GM12864 (cell line): ENCODE data around the gene TNFRSF19.

Experiments used
- DNase-seq: peaks from one replicate; pipeline ENCODE4 v3.0.0-alpha.2; 2011; ENCODE audit warnings: low read depth
- H3K4me3 ChIP-seq: 2 replicates; pipeline ENCODE4 v1.5.1; 2011; ENCODE audit warnings: mild to moderate bottlenecking, low read depth, low read length, control low read depth
- TF ChIP-seq, protein P1 (sequence below): IDR thresholded peaks from 2 replicates; pipeline ENCODE4 v1.5.1; 2011; ENCODE audit warnings: low read depth, mild to moderate bottlenecking, moderate library complexity, low read length, control low read depth, inconsistent platforms; ENCODE audit errors: missing control alignments

The TNFRSF19 gene

DNA sequence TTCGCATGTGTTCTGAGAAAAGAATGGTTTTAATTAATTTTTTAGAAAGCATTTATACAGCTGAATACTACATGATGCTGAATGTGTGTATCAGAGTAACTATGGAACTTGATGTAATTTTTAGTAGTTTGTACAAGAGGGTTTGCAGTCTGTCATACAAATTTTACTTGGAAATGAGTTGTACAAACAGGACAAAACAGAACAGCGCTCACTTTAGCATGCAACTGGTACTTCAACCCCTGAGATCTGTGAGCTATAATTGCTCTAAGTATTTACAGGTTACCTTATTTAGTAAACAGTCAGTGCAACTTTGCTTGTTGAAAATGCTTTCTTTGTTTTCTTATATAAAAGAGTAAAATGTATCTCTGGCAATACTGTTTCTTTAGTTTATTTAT is 706 bp downstream of the TNFRSF19 start:
- H3K4me3 ChIP-seq = peak overlapping the region; percentile 52
- TF ChIP-seq, protein P1, sequence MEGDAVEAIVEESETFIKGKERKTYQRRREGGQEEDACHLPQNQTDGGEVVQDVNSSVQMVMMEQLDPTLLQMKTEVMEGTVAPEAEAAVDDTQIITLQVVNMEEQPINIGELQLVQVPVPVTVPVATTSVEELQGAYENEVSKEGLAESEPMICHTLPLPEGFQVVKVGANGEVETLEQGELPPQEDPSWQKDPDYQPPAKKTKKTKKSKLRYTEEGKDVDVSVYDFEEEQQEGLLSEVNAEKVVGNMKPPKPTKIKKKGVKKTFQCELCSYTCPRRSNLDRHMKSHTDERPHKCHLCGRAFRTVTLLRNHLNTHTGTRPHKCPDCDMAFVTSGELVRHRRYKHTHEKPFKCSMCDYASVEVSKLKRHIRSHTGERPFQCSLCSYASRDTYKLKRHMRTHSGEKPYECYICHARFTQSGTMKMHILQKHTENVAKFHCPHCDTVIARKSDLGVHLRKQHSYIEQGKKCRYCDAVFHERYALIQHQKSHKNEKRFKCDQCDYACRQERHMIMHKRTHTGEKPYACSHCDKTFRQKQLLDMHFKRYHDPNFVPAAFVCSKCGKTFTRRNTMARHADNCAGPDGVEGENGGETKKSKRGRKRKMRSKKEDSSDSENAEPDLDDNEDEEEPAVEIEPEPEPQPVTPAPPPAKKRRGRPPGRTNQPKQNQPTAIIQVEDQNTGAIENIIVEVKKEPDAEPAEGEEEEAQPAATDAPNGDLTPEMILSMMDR = peak; percentile 35
- DNase-seq = no peak

DNA sequence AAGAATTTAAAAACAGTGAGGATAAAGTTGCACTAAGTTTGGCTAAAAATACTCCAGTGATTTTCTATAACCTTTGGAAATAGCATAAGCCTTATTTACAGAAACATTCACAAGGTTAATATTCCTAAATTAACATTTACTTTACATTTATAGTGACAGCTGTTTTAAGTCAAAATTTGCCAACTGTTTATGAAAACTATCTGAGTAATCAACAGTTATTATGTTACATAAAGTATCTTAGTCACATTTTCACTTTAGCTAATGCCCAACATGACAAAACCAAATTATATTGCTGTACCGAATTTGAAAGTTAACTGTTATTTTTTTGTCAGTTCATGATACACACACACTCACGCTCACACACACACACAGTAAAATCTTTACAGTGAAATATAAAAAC is 1.2 kb downstream of the TNFRSF19 start:
- DNase-seq = no peak
- TF ChIP-seq, protein P1 = no peak
- H3K4me3 ChIP-seq = no peak overlapping the region; the same call in 1 of the 2 replicates

DNA sequence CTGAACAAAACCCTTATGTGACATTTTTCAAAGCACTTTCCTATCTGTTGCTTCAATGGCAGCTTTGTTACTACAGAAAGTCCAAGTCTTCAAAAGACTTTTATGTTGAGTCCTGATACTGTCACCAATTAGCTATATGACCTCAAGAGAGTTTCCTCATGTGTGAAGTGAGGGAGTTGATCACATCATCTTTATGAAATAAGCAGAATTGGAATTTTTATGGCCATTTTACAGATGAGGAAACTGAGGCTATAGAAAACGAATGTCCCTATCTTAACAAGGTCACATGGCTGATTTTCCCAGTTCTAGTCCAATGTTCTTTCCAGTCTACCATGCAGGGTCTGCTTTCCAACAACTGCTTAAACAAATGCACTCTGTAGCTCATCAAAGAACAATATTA is 2.6 kb downstream of the TNFRSF19 start:
- peak overlapping the region; percentile 25 for H3K4me3 ChIP-seq
- DNase-seq = no peak
- TF ChIP-seq, protein P1 = no peak

DNA sequence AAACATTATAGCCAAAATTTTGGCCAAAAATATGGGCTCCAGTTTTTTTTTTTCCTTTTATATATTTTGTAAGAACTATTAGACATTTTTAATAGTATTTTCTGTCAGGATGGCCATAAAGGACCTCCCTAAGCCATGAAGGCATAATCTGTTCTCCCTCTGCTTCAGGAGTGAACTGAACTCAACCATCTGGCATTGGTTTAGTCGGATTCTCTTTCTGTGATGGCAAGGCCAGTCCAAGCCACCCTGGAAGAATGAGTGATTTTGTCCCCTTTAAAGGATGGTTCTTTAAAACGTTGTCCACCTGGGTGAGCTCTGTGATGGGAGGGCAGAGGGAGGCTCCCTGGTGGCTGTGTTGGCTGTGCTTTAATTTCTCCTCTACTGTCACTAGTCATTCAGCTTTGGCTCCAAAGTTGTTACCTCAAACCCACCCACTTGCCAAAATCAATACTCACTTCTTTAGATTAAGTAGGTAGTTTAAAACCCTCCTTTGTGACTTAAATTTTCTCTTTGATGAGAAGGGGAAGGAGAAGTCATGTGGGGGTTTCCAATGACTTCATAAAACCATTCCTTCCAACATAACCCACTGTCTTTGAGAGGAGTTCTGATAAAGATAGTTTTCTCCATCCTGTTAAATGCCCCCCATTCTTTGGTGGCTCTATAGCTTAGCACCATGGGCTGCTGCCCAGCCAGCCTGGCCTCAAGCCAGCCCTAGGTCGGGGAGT is 4.4 kb downstream of the TNFRSF19 start:
- DNase-seq = no peak
- no peak overlapping the region for H3K4me3 ChIP-seq
- TF ChIP-seq, protein P1 = no peak

DNA sequence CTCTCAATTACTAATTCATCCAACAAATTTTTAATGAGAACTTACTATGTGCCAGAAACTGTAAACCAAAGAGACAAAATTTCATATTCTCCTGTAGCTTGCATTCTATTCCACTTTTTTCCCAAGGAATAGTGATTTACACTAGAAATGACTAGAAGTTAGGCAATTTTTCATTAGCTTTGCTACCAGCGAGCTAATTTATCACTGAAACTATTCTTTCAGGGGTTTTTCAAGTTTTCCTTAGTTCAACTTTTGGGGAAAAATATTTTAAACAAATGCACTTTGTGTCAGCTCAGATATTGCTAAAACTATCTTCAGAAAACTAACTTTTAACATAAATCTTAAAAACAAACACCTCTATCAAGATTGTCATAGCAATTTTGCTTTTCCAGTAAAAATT is 5.4 kb downstream of the TNFRSF19 start:
- DNase-seq = no peak
- TF ChIP-seq, protein P1 = no peak
- H3K4me3 ChIP-seq = no peak overlapping the region

DNA sequence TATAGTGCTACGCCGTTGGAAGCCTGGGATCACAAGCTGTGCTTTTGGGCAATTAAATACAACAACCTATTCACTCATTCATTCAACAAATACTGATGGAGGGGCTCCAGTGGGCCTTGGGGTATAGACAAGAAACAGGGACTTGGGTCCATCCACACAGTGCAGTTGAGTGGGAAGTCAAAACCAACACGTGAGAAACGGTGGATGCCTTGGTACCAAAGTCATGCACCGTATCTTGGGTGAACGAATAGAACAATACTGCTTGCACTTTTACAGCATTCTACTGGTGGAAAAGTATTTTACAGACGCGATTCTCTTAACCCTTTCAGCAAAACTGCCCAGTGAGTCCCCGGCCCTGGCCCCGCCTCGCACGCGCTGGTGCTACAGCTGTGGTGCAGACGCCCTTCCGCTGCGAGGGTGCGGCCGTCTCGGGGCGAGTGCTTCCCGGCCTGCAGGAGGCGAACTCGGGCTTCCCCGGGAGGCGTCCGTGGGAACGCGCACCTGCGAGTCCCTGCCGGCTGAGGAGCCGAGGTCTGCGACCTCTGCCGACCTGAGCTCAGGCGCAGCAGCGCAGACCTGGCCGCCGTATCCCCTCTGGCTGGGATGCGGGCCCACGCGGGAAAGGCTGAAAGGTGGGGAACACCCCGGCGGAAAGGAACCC is 8.3 kb downstream of the TNFRSF19 start:
- no peak for DNase-seq
- peak overlapping the region; percentile 79 for H3K4me3 ChIP-seq
- TF ChIP-seq, protein P1 = peak; percentile 65
